IMR-90 (cell line): Measurements from ENCODE around the gene SLC35E2B. TPM values are rescaled to one million over a fixed set of nuclear protein-coding genes. Genes with fewer than 3 reads are reported as not detected.

Source experiments
- BHLHE40 ChIP-seq: fragments of 150-350 bp; IDR thresholded peaks from 2 replicates; pipeline ENCODE4 v1.6.1; 2016; ENCODE audit warnings: mild to moderate bottlenecking, low read depth, low read length
- FOS ChIP-seq: fragments of 150-350 bp; IDR thresholded peaks from 2 replicates; pipeline ENCODE4 v1.6.1; 2016; ENCODE audit warnings: low read depth, low read length
- MAFK ChIP-seq: IDR thresholded peaks from 2 replicates; pipeline ENCODE4 v1.6.1; 2012; ENCODE audit warnings: low read depth, low read length, improper control_type of control experiment
- POLR2A ChIP-seq: IDR thresholded peaks from 2 replicates; pipeline ENCODE4 v1.6.1; 2012; ENCODE audit warnings: mild to moderate bottlenecking, low read depth, low read length
- RAD21 ChIP-seq: IDR thresholded peaks from 2 replicates; pipeline ENCODE4 v1.6.1; 2012; ENCODE audit warnings: low read length, improper control_type of control experiment
- RCOR1 ChIP-seq: IDR thresholded peaks from 2 replicates; pipeline ENCODE4 v1.6.1; 2012; ENCODE audit warnings: mild to moderate bottlenecking, low read length, improper control_type of control experiment; ENCODE audit not compliant: insufficient replicate concordance
- SMC3 ChIP-seq: fragments of 150-350 bp; IDR thresholded peaks from 2 replicates; pipeline ENCODE4 v1.6.1; 2016; ENCODE audit warnings: low read depth, mild to moderate bottlenecking, antibody characterized with exemption, low read length, moderate library complexity
- polyA plus RNA-seq, 3 experiments: library from polyadenylated mRNA; depleted of rRNA; stranded (reverse); fragments of >200 nt; gene quantifications; 2 replicates each; pipeline ENCODE4 v1.2.3, GENCODE V29; 2012; ENCODE audit warnings: low replicate concordance in 1 of 3
- total RNA-seq: library from RNA; depleted of rRNA; stranded (reverse); fragments of >200 nt; gene quantifications from 2 replicates; pipeline ENCODE4 v1.2.3, GENCODE V29; 2012

SLC35E2B gene
- total and polyA plus RNA-seq, 2 of the 4 experiments (the other 2 are of a cell fraction) = 14.9 to 30.2 TPM

DNA sequence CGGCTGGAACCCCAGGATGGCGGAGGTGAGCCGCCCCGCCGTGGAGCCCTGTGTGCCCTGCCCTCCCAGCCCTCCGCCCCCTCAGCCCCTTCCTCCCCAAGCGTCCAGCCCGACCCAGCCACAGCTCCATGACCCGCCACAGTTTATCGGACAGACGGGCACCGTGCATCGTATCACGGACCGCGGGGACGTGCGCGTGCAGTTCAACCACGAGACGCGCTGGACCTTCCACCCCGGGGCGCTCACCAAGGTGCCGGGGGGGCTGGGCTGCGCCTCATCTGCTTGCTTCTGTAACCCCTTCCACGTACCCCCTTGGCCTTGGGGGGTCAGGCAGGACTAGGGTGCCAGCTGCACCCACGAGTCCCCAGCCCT, 67.2 kb downstream of the SLC35E2B start (continued):
- TF ChIP-seq BHLHE40 (no peak), SMC3 (no peak), FOS (no peak), POLR2A (no peak), RCOR1 (no peak), MAFK (no peak), RAD21 (no peak)
